Measurements from ENCODE around the gene ASB3.
A peak's percentile ranks its signal among the peaks of the same experiment; 100 is the strongest.
"Not testable (repeated sequence)": the region's sequence is repeated elsewhere in the genome, so short reads cannot be mapped to it uniquely, and the experiment has no call there.

ASB3 gene, protein sequence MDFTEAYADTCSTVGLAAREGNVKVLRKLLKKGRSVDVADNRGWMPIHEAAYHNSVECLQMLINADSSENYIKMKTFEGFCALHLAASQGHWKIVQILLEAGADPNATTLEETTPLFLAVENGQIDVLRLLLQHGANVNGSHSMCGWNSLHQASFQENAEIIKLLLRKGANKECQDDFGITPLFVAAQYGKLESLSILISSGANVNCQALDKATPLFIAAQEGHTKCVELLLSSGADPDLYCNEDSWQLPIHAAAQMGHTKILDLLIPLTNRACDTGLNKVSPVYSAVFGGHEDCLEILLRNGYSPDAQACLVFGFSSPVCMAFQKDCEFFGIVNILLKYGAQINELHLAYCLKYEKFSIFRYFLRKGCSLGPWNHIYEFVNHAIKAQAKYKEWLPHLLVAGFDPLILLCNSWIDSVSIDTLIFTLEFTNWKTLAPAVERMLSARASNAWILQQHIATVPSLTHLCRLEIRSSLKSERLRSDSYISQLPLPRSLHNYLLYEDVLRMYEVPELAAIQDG

DNA sequence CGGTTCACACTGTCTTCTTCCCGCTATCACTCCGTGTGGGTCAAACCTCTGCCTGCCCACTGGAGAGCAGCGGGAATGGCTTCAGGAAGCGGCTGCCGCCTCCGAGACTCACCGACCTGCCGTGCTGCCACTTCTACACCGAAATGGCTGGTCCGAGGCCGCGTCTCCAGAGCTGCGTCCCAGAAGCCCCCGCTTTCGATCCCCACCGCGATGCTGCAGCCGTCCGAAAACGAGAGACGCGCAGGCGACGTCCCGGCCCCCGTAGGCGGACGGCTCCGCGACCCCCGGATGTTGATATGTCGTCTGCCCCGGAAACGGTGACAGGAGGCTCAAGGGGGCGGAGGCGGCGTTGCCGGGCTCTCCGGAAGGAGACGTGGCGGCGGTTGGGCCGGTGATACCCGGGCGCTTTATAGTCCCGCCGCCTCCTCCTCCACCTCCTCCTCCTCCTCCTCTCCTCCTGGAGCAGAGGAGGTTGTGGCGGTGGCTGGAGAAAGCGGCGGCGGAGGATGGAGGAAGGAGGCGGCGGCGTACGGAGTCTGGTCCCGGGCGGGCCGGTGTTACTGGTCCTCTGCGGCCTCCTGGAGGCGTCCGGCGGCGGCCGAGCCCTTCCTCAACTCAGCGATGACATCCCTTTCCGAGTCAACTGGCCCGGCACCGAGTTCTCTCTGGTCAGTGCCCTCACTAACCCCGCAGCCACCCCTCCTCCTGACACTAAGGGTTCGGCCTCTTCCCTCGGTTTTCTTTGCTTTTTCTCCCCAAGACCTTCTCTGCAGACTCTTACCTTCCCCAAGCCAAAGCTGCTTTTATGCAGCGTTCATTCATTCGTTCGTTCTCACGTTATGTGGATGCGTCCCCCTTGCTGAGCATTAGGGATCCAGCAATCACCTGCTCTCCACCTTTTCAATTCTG is at the start of gene ASB3, which contains the start of gene ERLEC1:
ASB3 (minus strand) TSS at position 249 of the 909 bp plus-strand sequence. CDS start 21,381 bp downstream, outside the sequence.
ERLEC1 (plus strand) TSS at position 340 of the 909 bp plus-strand sequence; CDS start at position 507, 167 bp downstream.
- DNase-seq (ENCODE audit: low read depth in 1 of 2, low spot score in 1 of 2): peak; percentile 69 to 74

GRCh38 chr2:53829980-53830290 is 43.2 kb upstream of the ASB3 start:
- DNase-seq (ENCODE audit: low read depth in 1 of 2, low spot score in 1 of 2): not testable (repeated sequence)

DNA sequence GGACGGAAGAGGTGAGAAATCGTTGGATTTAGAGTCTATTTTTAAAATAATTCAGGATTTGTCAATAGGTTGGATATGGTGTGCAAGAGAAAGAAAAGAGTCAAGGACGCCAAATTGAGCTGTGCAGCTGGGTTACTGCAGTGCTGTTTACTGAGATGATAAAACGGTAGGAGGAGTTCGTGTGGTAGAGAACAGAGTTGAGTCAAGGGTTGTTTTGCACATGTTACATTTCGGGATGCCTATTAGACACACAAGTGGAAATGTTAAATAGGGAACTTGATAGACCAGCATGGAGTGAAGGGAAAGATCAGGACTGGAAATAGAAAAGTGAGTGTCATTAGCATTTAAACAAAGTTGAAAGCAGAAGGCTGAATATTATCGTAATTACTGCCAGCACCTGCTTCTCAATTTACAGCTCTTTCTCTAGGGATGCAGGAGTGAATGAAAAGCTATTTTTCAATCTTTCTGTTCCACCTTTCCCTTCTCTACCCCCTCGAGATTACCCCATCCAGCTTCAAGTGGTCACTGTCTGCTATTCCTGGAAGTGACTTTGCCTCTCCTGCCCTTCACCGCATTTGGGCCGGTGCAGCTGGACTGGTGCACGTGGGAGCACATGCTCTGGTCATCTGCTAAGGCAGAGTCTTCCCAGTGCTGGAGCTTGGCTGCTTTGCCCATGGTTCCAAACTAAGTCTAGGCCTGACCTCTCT is 42.7 kb upstream of the ASB3 start:
- DNase-seq (ENCODE audit: low read depth in 1 of 2, low spot score in 1 of 2): no peak

DNA sequence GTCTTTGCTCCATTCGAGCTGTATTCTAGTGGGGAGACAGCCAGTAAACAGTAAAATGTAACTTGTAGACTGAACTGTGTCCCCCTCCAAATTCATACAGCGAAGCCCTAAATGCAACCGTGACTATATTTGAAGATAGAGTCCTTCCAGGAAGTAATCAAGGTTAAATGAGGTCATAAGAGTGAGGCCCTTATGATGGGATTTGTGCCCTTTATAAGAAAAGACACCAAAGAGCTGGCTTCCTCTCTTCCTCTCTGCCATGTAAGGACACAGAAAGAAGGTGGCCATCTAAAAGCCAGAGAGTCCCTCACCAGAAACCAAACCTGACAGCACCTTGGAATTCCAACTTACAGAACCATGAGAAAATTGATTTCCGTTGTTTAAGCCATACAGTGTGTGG is 41.6 kb upstream of the ASB3 start:
- DNase-seq (ENCODE audit: low read depth in 1 of 2, low spot score in 1 of 2): no peak

GRCh38 chr2:53827398-53828175 is 40.8 kb upstream of the ASB3 start:
- DNase-seq (ENCODE audit: low read depth in 1 of 2, low spot score in 1 of 2): no peak

DNA sequence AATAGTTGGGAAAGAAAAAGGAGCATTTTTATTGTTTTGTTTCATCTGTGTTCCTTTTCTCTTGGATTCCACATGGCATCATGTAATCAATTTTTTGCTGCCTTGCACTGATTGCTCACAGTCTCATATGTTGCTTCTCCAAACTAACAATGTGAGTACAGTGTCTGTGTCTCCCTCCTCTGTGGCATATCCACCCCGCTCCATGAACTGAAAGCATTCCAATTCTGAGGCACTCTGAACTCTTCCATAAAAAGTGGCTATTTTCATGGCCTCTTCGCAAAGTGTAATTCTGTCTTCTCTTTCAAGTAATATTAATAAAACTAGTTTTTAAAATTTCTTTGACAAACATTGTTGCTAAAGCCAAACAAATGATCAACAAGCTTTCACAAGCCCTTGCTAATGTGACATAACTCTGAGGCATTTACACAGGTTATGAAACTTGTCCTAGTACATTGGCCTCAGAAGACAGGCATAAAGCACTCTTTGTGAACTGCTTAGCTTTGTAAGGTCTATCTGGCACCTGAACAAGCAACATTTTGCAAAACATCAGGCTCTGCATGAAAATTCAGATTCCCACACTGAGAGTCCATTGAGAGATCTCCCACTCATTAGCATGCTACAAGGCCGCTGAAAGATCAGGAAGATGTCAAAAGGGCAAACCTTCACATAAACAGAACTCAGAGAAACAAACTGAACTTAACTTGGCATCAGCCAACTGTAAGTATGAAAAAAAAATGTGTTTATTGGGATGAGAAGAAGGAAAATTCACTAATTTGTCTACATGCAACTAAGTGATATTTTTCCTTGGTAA is 40.0 kb upstream of the ASB3 start:
- no peak for DNase-seq (ENCODE audit: low read depth in 1 of 2, low spot score in 1 of 2)

DNA sequence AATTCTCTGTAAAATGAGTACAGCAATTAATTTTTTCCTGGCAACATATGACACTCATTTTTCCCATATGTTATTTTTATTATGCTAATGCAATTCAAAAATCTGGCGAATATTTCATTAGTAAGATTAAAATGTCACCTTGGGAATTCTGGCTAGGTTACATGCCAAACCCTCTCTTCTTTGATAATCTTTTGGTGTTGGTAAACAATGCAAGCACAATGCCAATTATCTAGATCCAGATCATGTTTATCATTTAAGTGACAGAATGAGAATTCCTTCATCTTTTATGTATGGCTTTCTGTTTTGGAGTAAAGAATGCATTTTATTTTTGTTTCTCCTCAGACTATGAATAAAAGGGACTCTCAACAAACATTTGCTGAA is 39.3 kb upstream of the ASB3 start:
- DNase-seq (ENCODE audit: low read depth in 1 of 2, low spot score in 1 of 2): no peak

- not testable (repeated sequence) for DNase-seq (ENCODE audit: low read depth in 1 of 2, low spot score in 1 of 2)
These were observed 36.9 kb upstream of the ASB3 start for GRCh38 chr2:53823639-53824038.

- DNase-seq (ENCODE audit: low read depth in 1 of 2, low spot score in 1 of 2): no peak
These were observed 35.1 kb upstream of the ASB3 start for GRCh38 chr2:53821810-53822209.

DNA sequence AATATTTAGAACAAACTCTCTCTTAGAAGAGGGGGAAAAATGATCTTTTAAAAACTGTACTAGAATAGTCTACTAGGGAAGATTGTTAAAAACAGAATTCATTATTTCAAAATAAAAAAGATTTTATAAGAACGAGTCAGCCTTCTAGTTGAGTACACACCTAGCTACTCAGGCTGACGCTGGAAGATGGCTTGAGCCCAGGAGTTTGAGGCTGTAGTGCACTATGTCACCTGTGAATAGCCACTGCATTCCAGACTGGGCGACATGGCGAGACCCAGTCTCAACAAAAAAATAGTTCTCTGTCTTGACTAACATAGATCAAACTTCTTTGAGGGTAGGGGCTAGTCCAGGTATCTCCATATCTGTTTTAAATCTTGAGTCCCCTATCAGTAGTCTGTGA is 34.0 kb upstream of the ASB3 start:
- DNase-seq (ENCODE audit: low read depth in 1 of 2, low spot score in 1 of 2): no peak

GRCh38 chr2:53820048-53820447 is 33.3 kb upstream of the ASB3 start:
- DNase-seq (ENCODE audit: low read depth in 1 of 2, low spot score in 1 of 2): no peak

- DNase-seq (ENCODE audit: low read depth in 1 of 2, low spot score in 1 of 2): no peak
These were observed 32.9 kb upstream of the ASB3 start for GRCh38 chr2:53819634-53820033.

DNA sequence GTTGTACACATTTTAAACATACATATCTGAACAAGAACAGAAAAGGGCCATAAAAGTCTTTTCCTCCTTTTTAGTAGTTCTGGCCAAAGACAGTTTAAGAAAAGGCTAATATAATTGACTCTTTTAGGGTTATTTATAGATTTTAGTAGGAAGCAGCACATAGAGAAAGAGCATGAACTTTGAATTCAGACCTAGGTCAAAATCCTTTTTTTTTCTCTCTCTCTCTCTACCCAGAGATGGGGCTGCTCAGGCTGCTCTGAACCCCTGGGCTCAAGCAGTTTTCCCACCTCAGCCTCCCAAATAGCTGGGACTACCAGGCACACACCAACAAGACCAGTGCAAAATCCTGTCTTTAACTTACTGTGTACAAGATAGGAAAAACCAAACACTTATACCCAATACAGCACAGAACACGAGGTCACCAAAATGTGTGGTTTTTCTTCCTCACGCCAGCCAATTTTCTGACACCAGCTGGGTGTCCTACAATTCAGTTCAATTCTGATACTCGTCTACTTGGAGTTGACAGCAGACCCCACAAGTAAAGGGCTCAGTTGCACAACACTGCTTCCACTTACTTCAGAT is 32.2 kb upstream of the ASB3 start:
- no peak for DNase-seq (ENCODE audit: low read depth in 1 of 2, low spot score in 1 of 2)

- DNase-seq (ENCODE audit: low read depth in 1 of 2, low spot score in 1 of 2): no peak
These were observed 26.4 kb upstream of the ASB3 start for GRCh38 chr2:53813151-53813550.

- DNase-seq (ENCODE audit: low read depth in 1 of 2, low spot score in 1 of 2): no peak
These were observed 24.8 kb upstream of the ASB3 start for GRCh38 chr2:53811601-53812000.

DNA sequence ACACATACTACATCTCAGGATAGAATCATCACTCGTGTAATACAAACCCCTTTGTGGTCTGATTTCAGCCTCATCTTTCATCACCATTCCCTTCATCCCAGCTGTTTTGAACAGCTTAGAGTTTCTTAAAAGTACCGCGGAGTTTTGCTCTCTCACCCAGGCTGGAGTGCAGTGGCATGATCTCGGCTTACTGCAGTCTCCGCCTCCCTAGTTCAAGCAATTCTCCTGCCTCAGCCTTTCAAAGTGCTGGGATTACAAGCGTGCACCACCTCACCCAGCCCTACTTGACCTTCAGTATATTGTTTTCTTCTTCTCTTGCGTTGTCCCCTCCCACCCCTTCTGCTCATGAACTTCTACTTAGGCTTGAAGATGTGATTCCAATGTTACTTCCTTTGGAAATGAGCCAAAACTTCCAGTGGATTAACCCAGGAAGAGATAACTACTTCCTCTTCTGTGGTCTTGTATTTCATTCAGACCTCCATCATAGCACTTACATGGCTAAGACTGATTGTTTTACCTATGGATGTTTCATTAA is 15.9 kb upstream of the ASB3 start:
- DNase-seq (ENCODE audit: low read depth in 1 of 2, low spot score in 1 of 2): no peak

- DNase-seq (ENCODE audit: low read depth in 1 of 2, low spot score in 1 of 2): no peak
These were observed 14.8 kb upstream of the ASB3 start for GRCh38 chr2:53801547-53801946.

- no peak for DNase-seq (ENCODE audit: low read depth in 1 of 2, low spot score in 1 of 2)
These were observed 7.1 kb upstream of the ASB3 start for GRCh38 chr2:53793821-53794220.

DNA sequence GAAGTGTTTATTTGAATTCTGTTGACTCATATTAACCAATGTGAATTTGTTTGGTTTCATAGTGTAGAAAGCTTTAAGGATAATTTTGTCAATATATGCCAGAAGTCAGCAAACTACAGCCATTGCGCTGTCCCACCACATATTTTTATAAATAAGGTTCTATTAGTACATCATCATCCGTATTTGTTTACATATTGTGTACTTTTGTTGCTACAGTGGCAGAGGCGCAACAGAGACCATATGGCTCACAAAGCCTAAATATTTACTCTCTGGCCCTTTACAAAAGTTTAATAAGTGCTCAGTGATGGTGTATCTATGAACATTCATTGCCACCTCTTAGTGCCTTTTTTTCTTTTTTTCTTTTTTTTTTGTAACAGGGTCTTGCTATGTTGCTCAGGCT is 6.5 kb upstream of the ASB3 start:
- no peak for DNase-seq (ENCODE audit: low read depth in 1 of 2, low spot score in 1 of 2)

Measured in stimulated activated CD4-positive, alpha-beta T cell treated with anti-CD3 and anti-CD28 coated beads, Interleukin-15, amount 100 ng/mL, for 1 hour (primary cell).